ENCODE measurements around the gene SOX8. TPM values are rescaled to one million over a fixed set of nuclear protein-coding genes. Genes with fewer than 3 reads are reported as not detected.

Gene SOX8
- total RNA-seq, 1 donor from 2014 or later, result 4.3 TPM

DNA sequence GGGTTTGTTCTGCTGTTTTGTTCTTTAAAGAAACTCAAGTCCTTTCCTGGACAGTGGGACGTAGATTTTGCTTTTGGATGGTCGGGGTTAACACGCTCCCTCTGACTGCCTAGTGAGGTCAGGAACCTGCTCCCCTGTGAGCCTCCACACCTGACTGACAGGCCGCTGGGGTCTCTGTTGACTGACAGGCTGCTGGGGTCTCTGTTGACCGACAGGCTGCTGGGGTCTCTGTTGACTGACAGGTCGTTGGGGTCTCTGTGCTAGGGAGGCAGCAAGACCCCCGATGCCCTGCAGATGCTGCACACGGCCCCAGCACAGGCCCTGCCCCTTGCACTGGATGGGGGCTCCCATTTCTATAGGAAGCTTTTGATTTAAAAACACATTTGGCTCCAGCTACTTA, 44.3 kb upstream of the SOX8 start:
- no peak overlapping the region for H3K27ac Mint-ChIP-seq (ENCODE audit: unreplicated experiment)
- no peak overlapping the region for H3K4me3 Mint-ChIP-seq (ENCODE audit: unreplicated experiment)
- no peak for DNase-seq (ENCODE audit: low spot score)
- peaks cover 36% of the 10 kb centered on the region for H3K36me3 Mint-ChIP-seq (ENCODE audit: low read depth, unreplicated experiment)
- TF ChIP-seq, protein P1, sequence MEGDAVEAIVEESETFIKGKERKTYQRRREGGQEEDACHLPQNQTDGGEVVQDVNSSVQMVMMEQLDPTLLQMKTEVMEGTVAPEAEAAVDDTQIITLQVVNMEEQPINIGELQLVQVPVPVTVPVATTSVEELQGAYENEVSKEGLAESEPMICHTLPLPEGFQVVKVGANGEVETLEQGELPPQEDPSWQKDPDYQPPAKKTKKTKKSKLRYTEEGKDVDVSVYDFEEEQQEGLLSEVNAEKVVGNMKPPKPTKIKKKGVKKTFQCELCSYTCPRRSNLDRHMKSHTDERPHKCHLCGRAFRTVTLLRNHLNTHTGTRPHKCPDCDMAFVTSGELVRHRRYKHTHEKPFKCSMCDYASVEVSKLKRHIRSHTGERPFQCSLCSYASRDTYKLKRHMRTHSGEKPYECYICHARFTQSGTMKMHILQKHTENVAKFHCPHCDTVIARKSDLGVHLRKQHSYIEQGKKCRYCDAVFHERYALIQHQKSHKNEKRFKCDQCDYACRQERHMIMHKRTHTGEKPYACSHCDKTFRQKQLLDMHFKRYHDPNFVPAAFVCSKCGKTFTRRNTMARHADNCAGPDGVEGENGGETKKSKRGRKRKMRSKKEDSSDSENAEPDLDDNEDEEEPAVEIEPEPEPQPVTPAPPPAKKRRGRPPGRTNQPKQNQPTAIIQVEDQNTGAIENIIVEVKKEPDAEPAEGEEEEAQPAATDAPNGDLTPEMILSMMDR (IDR thresholded peaks at IDR 0.05; ENCODE audit: unreplicated experiment), result no peak
- H3K27me3 Mint-ChIP-seq (ENCODE audit: unreplicated experiment), result peaks cover 5% of the 10 kb centered on the region
- peaks cover 2% of the 10 kb centered on the region for H3K9me3 Mint-ChIP-seq (ENCODE audit: unreplicated experiment)
- H3K4me1 Mint-ChIP-seq (ENCODE audit: unreplicated experiment), result no peaks in the 10 kb centered on the region

DNA sequence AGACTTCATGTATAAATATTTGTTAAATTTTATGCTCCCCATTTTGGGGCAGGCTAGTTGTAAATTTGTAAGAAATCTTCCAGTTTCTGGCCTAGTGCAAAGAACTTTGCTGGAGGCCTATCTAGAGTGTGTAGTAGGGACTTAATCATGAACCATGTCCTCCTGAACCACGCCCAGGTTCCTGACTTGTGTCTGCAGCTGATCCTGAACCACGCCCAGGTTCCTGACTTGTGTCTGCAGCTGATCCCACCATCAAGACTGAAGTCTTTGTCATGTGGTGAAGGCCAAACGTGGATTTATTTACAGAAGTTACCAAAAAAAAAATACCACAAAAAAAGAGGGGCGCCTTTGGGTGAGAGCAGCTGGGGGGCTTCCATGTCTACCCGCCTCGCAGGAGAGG, 43.8 kb upstream of the SOX8 start:
- no peak for DNase-seq (ENCODE audit: low spot score)
- no peak overlapping the region for H3K27ac Mint-ChIP-seq (ENCODE audit: unreplicated experiment)
- TF ChIP-seq, protein P1 (IDR thresholded peaks at IDR 0.05; ENCODE audit: unreplicated experiment), result no peak
- H3K4me3 Mint-ChIP-seq (ENCODE audit: unreplicated experiment), result no peak overlapping the region
- peaks cover 6% of the 10 kb centered on the region for H3K9me3 Mint-ChIP-seq (ENCODE audit: unreplicated experiment)
- H3K36me3 Mint-ChIP-seq (ENCODE audit: low read depth, unreplicated experiment), result peaks cover 39% of the 10 kb centered on the region
- peaks cover 4% of the 10 kb centered on the region for H3K27me3 Mint-ChIP-seq (ENCODE audit: unreplicated experiment)
- H3K4me1 Mint-ChIP-seq (ENCODE audit: unreplicated experiment), result no peaks in the 10 kb centered on the region

DNA sequence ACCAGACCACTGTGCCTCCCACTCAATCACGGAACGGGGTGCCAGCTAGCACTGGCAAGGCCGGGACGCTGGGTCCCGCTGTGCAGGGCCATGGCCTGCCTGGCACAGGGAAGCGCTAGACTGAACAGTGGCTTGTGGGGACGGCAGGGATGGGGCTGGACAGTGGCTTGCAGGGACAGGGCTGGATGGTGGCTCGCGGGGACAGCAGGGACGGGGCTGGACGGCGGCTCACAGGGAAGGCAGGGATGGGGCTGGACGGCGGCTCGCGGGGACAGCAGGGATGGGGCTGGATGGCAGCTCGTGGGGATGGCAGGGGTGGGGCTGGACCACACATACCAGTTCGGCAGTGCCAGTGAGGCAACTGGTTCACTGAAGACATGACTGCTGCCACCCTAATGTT, 43.4 kb upstream of the SOX8 start:
- peaks cover 38% of the 10 kb centered on the region for H3K36me3 Mint-ChIP-seq (ENCODE audit: low read depth, unreplicated experiment)
- DNase-seq (ENCODE audit: low spot score), result no peak
- H3K4me1 Mint-ChIP-seq (ENCODE audit: unreplicated experiment), result no peaks in the 10 kb centered on the region
- no peak overlapping the region for H3K27ac Mint-ChIP-seq (ENCODE audit: unreplicated experiment)
- TF ChIP-seq, protein P1 (IDR thresholded peaks at IDR 0.05; ENCODE audit: unreplicated experiment), result no peak
- H3K27me3 Mint-ChIP-seq (ENCODE audit: unreplicated experiment), result peaks cover 4% of the 10 kb centered on the region
- peaks cover 8% of the 10 kb centered on the region for H3K9me3 Mint-ChIP-seq (ENCODE audit: unreplicated experiment)
- no peak overlapping the region for H3K4me3 Mint-ChIP-seq (ENCODE audit: unreplicated experiment)

DNA sequence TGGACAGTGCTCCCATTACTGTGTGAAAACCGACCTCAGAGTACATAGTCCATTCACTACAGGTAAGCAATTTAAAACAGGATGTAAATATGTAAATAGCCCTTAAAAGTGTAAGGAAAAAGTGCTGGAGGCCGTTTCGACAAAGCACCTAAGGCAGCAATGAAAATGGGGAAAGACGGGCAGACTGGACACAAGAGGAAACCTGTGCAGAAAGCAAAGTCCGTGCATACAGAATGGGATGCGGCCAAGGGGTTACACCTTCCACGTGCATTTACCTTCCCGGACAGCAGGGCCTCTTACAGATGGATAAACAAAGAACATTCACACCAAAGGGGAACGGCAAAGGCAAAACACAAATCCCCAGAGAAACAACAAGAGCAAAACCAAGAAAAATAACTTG, 42.8 kb upstream of the SOX8 start:
- Mint-ChIP-seq H3K9me3 (ENCODE audit: unreplicated experiment) (peaks cover 11% of the 10 kb centered on the region), H3K27ac (ENCODE audit: unreplicated experiment) (no peak overlapping the region), H3K36me3 (ENCODE audit: low read depth, unreplicated experiment) (peaks cover 38% of the 10 kb centered on the region), H3K4me3 (ENCODE audit: unreplicated experiment) (no peak overlapping the region), H3K27me3 (ENCODE audit: unreplicated experiment) (peaks cover 4% of the 10 kb centered on the region), H3K4me1 (ENCODE audit: unreplicated experiment) (no peaks in the 10 kb centered on the region)
- TF ChIP-seq, protein P1 (IDR thresholded peaks at IDR 0.05; ENCODE audit: unreplicated experiment), result no peak
- DNase-seq (ENCODE audit: low spot score), result no peak

DNA sequence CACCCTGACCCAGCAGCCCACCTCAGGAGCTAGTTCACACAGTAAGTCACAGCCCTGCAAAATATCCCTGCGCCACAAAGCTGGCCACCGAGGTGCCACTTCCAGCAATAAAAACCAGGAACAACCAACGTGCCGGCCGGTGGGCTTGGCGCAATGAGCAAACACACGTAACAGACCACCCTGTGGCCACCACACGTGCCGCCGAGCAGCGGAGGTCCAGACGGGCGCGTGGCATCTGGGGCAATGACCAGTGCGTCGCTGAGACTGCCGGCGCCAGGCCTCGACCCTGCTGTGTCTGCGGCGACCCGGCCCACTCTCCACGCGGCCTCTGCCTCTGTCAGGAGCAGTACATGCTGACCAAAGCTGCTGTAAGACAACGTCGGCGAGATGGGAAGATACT, 42.3 kb upstream of the SOX8 start:
- Mint-ChIP-seq H3K27me3 (ENCODE audit: unreplicated experiment) (peaks cover 4% of the 10 kb centered on the region), H3K36me3 (ENCODE audit: low read depth, unreplicated experiment) (peaks cover 44% of the 10 kb centered on the region), H3K27ac (ENCODE audit: unreplicated experiment) (no peak overlapping the region), H3K4me3 (ENCODE audit: unreplicated experiment) (no peak overlapping the region), H3K9me3 (ENCODE audit: unreplicated experiment) (peaks cover 13% of the 10 kb centered on the region), H3K4me1 (ENCODE audit: unreplicated experiment) (no peaks in the 10 kb centered on the region)
- no peak for DNase-seq (ENCODE audit: low spot score)
- TF ChIP-seq, protein P1 (IDR thresholded peaks at IDR 0.05; ENCODE audit: unreplicated experiment), result no peak
